ENCODE measurements around the gene HOTAIR.

HOTAIR gene

GRCh38 chr12:53998110-53998899 lies 23.6 kb upstream of the HOTAIR start:
- DNase-seq, result no peak

GRCh38 chr12:53997204-53998109 lies 22.7 kb upstream of the HOTAIR start:
- peak; percentile 23 to 67 for DNase-seq

GRCh38 chr12:53996240-53997203 lies 21.8 kb upstream of the HOTAIR start:
- DNase-seq, result peak in 1 of 2 experiments; percentile 56

GRCh38 chr12:53995378-53996239 lies 20.9 kb upstream of the HOTAIR start:
- peak; percentile 60 to 64 for DNase-seq

GRCh38 chr12:53995002-53995377 lies 20.2 kb upstream of the HOTAIR start:
- no peak for DNase-seq

GRCh38 chr12:53994264-53995001 lies 19.7 kb upstream of the HOTAIR start:
- DNase-seq, result no peak

- no peak for DNase-seq
These were observed 19.2 kb upstream of the HOTAIR start for GRCh38 chr12:53994009-53994263.

GRCh38 chr12:53993162-53994008 lies 18.6 kb upstream of the HOTAIR start:
- DNase-seq, result peak in 1 of 2 experiments; percentile 22

GRCh38 chr12:53992377-53992889 lies 17.7 kb upstream of the HOTAIR start:
- DNase-seq, result peak in 1 of 2 experiments; percentile 58

- DNase-seq, result no peak
These were observed 16.3 kb upstream of the HOTAIR start for GRCh38 chr12:53991077-53991460.

GRCh38 chr12:53990311-53991076 lies 15.7 kb upstream of the HOTAIR start:
- DNase-seq, result peak; percentile 49 to 59

GRCh38 chr12:53989227-53990113 lies 14.7 kb upstream of the HOTAIR start:
- DNase-seq, result peak; percentile 39 to 82

- DNase-seq, result no peak
These were observed 13.9 kb upstream of the HOTAIR start for GRCh38 chr12:53988541-53989226.

- DNase-seq, result peak in 1 of 2 experiments; percentile 28
These were observed 13.1 kb upstream of the HOTAIR start for GRCh38 chr12:53987787-53988230.

GRCh38 chr12:53986686-53987483 lies 12.1 kb upstream of the HOTAIR start:
- peak in 1 of 2 experiments; percentile 47 for DNase-seq

- peak in 1 of 2 experiments; percentile 73 for DNase-seq
These were observed 11.4 kb upstream of the HOTAIR start for GRCh38 chr12:53985994-53986685.
